HFFc6 (cell line): ENCODE measurements around the gene UQCRC1. TPM values are rescaled to one million over a fixed set of nuclear protein-coding genes. Genes with fewer than 3 reads are reported as not detected.

Source experiments
- DNase-seq: peaks from one replicate; pipeline ENCODE4 v3.0.0-alpha.2; 2018
- H3K27ac Mint-ChIP-seq: 2 replicates; pipeline ENCODE4 v1.8.0; 2020; ENCODE audit warnings: mild to moderate bottlenecking, mixed read lengths
- H3K27me3 Mint-ChIP-seq: 2 replicates; pipeline ENCODE4 v1.8.0; 2021; ENCODE audit warnings: mild to moderate bottlenecking, moderate library complexity, mixed read lengths; ENCODE audit not compliant: insufficient read depth
- H3K36me3 Mint-ChIP-seq: 2 replicates; pipeline ENCODE4 v1.8.0; 2021; ENCODE audit warnings: low read depth, mixed read lengths
- H3K4me1 Mint-ChIP-seq: 2 replicates; pipeline ENCODE4 v1.8.0; 2020; ENCODE audit warnings: low read depth, mixed read lengths
- H3K4me3 Mint-ChIP-seq: 2 replicates; pipeline ENCODE4 v1.8.0; 2020; ENCODE audit warnings: mild to moderate bottlenecking, moderate library complexity, mixed read lengths
- H3K9me3 Mint-ChIP-seq: 2 replicates; pipeline ENCODE4 v1.8.0; 2020; ENCODE audit warnings: mild to moderate bottlenecking, mixed read lengths
- CTCF ChIP-seq: fragments of 200-600 bp; sonication (generic); IDR thresholded peaks from 2 replicates; pipeline ENCODE4 v1.5.0; 2021; ENCODE audit warnings: antibody characterized with exemption, mild to moderate bottlenecking
- total RNA-seq, 6 experiments: library from RNA; stranded (reverse); fragmentation: NEBNext Ultra II Directional; extraction: Animal tissue kit (Norgen Biotek cat#: 25700); gene quantifications; 2 replicates in 1 of 6; 3 replicates in 5 of 6; pipeline ENCODE4 v1.2.3, GENCODE V29; 2021

Gene UQCRC1
- total RNA-seq, 6 experiments from 2014 or later = 254 to 322 (median 276) TPM

DNA sequence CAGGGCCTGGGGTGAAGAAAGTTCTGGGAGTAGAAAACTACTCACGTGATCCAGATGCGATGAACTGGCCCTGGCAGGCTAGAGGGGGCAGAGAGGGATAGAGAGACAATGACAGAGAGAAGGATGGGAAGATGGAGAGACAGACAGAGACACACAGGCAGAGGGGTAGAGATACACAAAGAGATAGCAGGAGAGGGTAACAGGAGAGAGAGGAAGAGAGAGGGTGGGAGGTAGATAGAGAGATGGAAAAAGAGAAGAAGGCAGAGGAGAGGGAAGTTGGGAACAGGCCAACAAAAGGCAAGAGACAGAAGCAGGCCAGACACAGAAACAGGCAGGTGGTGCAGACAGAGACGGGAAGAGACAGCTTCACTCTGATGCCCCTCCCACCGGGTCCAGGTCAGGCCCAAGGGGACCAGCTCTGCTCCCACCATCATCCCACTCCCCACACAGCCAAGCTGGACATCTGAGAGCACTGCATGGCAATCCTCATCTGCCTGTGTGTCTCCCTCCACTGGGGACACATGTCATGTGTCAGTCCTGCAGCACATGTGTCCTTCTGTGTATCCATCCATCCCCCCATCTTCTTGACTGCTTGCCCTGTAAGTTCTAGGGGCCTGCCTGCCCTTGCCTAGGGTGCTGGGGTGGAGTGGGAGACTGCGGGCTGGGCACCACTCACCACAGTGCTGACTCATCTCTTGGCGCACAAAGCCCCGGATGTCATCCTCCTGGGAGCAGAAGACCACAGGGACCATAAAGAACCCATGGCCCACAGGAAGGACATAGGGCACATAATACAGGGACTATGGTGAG is 43.6 kb downstream of the UQCRC1 start:
- TF ChIP-seq CTCF = peak; percentile 12; the same call in 1 of the 2 replicates
- peaks cover 64% of the 10 kb centered on the region for H3K4me1 Mint-ChIP-seq
- H3K27me3 Mint-ChIP-seq = peaks cover 7% of the 10 kb centered on the region
- H3K36me3 Mint-ChIP-seq = peaks cover 26% of the 10 kb centered on the region
- H3K4me3 Mint-ChIP-seq = peak overlapping the region; percentile 38; the same call in 1 of the 2 replicates
- peak; percentile 79 for DNase-seq
- no peaks in the 10 kb centered on the region for H3K9me3 Mint-ChIP-seq
- peak overlapping the region; percentile 97 for H3K27ac Mint-ChIP-seq

- Mint-ChIP-seq H3K4me1 (peaks cover 70% of the 10 kb centered on the region), H3K36me3 (peaks cover 26% of the 10 kb centered on the region), H3K27ac (peak overlapping the region; percentile 97), H3K4me3 (no peak overlapping the region; the same call in 1 of the 2 replicates), H3K27me3 (peaks cover 9% of the 10 kb centered on the region), H3K9me3 (no peaks in the 10 kb centered on the region)
- DNase-seq = no peak
- TF ChIP-seq CTCF = no peak
Measured at GRCh38 chr3:48565186-48565585, 44.3 kb downstream of the UQCRC1 start.

DNA sequence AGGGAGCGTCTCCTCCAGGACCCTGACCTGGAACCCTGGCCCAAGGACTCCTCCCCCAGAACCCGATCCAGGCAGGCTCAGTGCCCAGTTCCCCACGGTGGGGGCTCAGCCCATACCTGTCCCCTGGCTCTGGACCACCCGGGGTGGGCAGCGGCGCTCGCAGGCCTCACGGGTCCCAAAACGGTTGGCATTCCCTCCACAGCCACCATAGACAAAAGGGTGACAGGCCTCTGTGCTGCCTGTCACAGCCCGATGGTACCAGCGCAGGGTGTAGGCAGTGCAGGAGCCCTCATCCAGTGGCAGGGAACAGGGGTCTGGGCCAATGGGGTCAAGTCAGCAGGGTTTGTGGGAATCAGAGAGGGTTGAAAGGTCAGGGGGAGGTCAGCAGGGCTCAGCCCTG is 44.8 kb downstream of the UQCRC1 start:
- H3K27ac Mint-ChIP-seq = peak overlapping the region; percentile 97
- TF ChIP-seq CTCF = no peak
- peaks cover 75% of the 10 kb centered on the region for H3K4me1 Mint-ChIP-seq
- no peaks in the 10 kb centered on the region; the same call in 1 of the 2 replicates for H3K9me3 Mint-ChIP-seq
- H3K27me3 Mint-ChIP-seq = peaks cover 13% of the 10 kb centered on the region
- no peak for DNase-seq
- H3K36me3 Mint-ChIP-seq = peaks cover 22% of the 10 kb centered on the region
- H3K4me3 Mint-ChIP-seq = no peak overlapping the region

DNA sequence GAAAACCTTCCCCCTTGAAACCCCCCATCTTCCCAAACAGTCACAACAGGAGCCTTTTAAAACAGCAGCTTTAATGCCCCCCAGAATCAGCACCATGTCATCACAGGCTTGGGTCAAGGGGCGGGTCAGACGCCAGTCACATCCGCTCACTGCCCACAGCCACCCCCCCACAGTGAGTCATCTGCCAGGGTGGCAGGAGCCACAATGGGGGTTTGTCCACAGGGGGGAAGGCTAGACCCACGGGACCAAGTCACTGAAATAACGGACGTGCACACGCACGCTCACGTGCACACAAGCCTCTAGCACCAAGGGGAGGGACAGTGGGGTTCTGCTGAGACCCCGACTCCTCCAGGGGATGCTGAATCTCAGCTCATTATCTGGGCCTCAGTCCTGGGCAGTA is 45.4 kb downstream of the UQCRC1 start:
- no peaks in the 10 kb centered on the region; the same call in 1 of the 2 replicates for H3K9me3 Mint-ChIP-seq
- DNase-seq = peak; percentile 77
- H3K27ac Mint-ChIP-seq = peak overlapping the region; percentile 97
- peaks cover 22% of the 10 kb centered on the region for H3K36me3 Mint-ChIP-seq
- peaks cover 81% of the 10 kb centered on the region for H3K4me1 Mint-ChIP-seq
- TF ChIP-seq CTCF = no peak
- peaks cover 13% of the 10 kb centered on the region for H3K27me3 Mint-ChIP-seq
- H3K4me3 Mint-ChIP-seq = peak overlapping the region; percentile 57

DNA sequence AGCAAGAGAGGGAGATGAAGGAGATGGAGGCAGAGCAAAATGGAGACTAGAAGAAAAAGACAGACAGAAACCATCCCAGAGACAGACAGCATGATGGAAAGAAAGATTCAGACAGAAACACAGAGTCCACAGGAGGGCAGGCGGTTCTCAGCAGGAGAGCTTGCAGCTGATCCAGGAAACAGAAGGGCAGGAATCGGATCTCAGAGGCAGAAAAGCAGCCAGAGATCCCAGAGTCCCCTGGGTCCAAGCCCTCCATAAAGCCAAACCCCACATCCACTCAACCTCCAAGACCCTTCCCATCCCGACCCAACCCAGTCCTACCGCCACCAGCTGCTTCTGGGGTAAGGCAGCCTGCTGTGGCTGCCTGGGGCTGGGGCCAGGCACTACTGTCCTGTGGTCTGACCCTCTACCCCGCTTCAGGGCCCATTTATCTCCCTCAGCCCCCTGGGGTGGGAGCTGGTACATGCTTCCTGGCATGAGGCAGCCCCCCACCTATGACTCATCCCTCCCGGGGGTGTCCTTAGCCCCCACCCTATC is 46.0 kb downstream of the UQCRC1 start, which contains the start of gene UCN2:
UCN2 (minus strand) TSS at position 400 of the 537 bp plus-strand sequence. CDS start 657 bp downstream, outside the sequence.
- Mint-ChIP-seq H3K27me3 (peaks cover 13% of the 10 kb centered on the region), H3K4me1 (peaks cover 87% of the 10 kb centered on the region), H3K36me3 (peaks cover 22% of the 10 kb centered on the region), H3K9me3 (no peaks in the 10 kb centered on the region; the same call in 1 of the 2 replicates), H3K27ac (peak within 1 kb of the TSS; percentile 97), H3K4me3 (peak within 1 kb of the TSS; percentile 57)
- TF ChIP-seq CTCF = no peak
- peak; percentile 24 for DNase-seq
